Glutamatergic neuron (in vitro differentiated cells): Measurements from ENCODE around the gene KHDC1. TPM values are rescaled to one million over a fixed set of nuclear protein-coding genes. Genes with fewer than 3 reads are reported as not detected.

Source experiments
- DNase-seq: peaks from one replicate; pipeline ENCODE4 v3.0.0; 2022
- H3K27ac Mint-ChIP-seq: one replicate; pipeline ENCODE4 v1.8.0; 2020; ENCODE audit warnings: mild to moderate bottlenecking, mixed read lengths, inconsistent platforms; ENCODE audit not compliant: unreplicated experiment
- H3K27me3 Mint-ChIP-seq: one replicate; pipeline ENCODE4 v1.8.0; 2020; ENCODE audit warnings: mild to moderate bottlenecking, moderate library complexity, mixed read lengths, inconsistent platforms; ENCODE audit not compliant: unreplicated experiment
- H3K36me3 Mint-ChIP-seq: one replicate; pipeline ENCODE4 v1.8.0; 2020; ENCODE audit warnings: mild to moderate bottlenecking, mixed read lengths, inconsistent platforms; ENCODE audit not compliant: unreplicated experiment
- H3K4me1 Mint-ChIP-seq: one replicate; pipeline ENCODE4 v1.8.0; 2020; ENCODE audit warnings: mild to moderate bottlenecking, low read depth, mixed read lengths, inconsistent platforms; ENCODE audit not compliant: unreplicated experiment
- H3K4me3 Mint-ChIP-seq: one replicate; pipeline ENCODE4 v1.8.0; 2020; ENCODE audit warnings: mild to moderate bottlenecking, mixed read lengths, inconsistent platforms; ENCODE audit not compliant: unreplicated experiment
- H3K9me3 Mint-ChIP-seq: one replicate; pipeline ENCODE4 v1.8.0; 2020; ENCODE audit warnings: mild to moderate bottlenecking, moderate library complexity, mixed read lengths, inconsistent platforms; ENCODE audit not compliant: unreplicated experiment
- total RNA-seq: library from RNA; stranded (reverse); fragmentation: NEBNext Ultra II Directional; extraction: Animal tissue kit (Norgen Biotek cat#: 25700); gene quantifications from one replicate; pipeline ENCODE4 v1.2.1, GENCODE V29; 2021; ENCODE audit not compliant: unreplicated experiment
- TF ChIP-seq, protein P1 (sequence below): fragments of 200-600 bp; sonication (generic); IDR thresholded peaks from one replicate; pipeline ENCODE4 v1.5.0; 2021; ENCODE audit not compliant: partially characterized antibody, unreplicated experiment

KHDC1 gene
- total RNA-seq, 1 donor from 2014 or later, result 5.8 TPM

DNA sequence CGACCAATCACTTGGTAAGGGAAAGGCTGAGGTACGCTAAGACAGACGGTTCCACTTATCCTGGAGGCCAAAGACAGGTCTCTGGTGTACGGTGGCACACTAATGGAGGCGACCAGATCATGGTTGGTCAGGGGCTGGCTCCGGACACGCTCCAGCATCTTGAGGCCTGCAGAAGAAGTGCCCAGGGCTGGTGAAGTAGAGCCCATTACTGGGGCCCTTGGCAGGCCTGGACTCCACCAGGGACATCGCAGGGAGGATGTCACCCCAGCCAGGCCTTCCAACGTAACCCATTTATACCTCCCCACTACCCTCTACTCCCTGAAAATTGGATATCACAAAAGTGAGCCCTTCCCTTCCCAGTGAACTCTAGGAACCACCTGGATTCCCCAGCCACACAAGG lies 53.9 kb downstream of the KHDC1 start:
- no peak overlapping the region for H3K4me3 Mint-ChIP-seq
- DNase-seq, result no peak
- H3K27me3 Mint-ChIP-seq, result no peaks in the 10 kb centered on the region
- H3K9me3 Mint-ChIP-seq, result peaks cover 2% of the 10 kb centered on the region
- H3K4me1 Mint-ChIP-seq, result no peaks in the 10 kb centered on the region
- TF ChIP-seq, protein P1, sequence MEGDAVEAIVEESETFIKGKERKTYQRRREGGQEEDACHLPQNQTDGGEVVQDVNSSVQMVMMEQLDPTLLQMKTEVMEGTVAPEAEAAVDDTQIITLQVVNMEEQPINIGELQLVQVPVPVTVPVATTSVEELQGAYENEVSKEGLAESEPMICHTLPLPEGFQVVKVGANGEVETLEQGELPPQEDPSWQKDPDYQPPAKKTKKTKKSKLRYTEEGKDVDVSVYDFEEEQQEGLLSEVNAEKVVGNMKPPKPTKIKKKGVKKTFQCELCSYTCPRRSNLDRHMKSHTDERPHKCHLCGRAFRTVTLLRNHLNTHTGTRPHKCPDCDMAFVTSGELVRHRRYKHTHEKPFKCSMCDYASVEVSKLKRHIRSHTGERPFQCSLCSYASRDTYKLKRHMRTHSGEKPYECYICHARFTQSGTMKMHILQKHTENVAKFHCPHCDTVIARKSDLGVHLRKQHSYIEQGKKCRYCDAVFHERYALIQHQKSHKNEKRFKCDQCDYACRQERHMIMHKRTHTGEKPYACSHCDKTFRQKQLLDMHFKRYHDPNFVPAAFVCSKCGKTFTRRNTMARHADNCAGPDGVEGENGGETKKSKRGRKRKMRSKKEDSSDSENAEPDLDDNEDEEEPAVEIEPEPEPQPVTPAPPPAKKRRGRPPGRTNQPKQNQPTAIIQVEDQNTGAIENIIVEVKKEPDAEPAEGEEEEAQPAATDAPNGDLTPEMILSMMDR, result no peak
- no peaks in the 10 kb centered on the region for H3K36me3 Mint-ChIP-seq
- H3K27ac Mint-ChIP-seq, result no peak overlapping the region

DNA sequence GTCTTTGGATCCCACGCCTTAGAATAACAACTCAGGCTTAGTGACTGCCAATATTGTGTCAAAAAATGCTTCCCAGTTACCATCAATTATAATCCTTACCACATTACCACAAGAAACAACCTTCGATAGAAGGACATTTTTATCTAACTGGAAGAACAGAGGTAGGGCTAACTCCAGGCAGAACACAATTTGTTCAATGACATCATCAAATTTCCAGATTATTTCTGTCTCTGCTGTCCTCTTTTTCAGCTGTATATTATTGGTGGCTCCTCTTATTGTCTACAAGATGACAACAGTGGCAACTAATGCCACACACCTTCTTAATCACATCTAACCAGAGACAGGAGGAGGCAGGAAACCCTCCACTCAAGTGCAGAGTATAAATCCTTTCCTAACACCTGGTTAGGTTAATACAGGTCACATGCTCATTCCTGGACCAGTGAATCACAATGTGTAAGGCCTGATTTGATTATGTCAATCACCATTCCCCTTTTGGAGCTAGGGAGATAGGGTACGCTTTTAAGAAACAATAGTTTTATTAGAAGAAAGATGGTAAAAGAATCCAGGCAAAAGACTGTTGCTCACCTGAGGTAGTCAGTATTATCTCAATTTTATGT lies 55.7 kb downstream of the KHDC1 start:
- no peak for DNase-seq
- Mint-ChIP-seq H3K9me3 (peaks cover 4% of the 10 kb centered on the region), H3K36me3 (no peaks in the 10 kb centered on the region), H3K4me3 (no peak overlapping the region), H3K4me1 (no peaks in the 10 kb centered on the region), H3K27me3 (no peaks in the 10 kb centered on the region), H3K27ac (no peak overlapping the region)
- TF ChIP-seq, protein P1, result no peak

DNA sequence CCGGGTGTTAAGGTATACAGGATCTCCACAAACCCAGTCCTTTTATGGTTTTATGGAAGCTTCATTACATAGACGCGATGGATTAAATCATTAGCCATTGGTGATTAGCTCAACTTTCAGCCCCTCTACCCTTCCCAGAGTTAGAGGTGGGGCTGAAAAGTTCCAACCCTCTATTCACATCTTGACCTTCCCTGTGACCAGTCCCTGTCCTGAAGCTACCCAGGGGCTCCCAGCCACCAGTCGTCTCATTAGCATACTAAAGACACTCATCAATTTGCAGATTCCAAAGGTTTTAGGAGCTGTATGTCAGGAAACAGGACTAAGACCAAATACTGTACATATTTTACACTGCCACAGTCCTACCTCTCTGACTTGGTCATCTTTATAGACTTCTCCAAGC lies 58.7 kb downstream of the KHDC1 start:
- Mint-ChIP-seq H3K9me3 (peaks cover 3% of the 10 kb centered on the region), H3K4me1 (no peaks in the 10 kb centered on the region), H3K36me3 (no peaks in the 10 kb centered on the region), H3K27me3 (no peaks in the 10 kb centered on the region), H3K27ac (no peak overlapping the region), H3K4me3 (no peak overlapping the region)
- TF ChIP-seq, protein P1, result no peak
- DNase-seq, result no peak

DNA sequence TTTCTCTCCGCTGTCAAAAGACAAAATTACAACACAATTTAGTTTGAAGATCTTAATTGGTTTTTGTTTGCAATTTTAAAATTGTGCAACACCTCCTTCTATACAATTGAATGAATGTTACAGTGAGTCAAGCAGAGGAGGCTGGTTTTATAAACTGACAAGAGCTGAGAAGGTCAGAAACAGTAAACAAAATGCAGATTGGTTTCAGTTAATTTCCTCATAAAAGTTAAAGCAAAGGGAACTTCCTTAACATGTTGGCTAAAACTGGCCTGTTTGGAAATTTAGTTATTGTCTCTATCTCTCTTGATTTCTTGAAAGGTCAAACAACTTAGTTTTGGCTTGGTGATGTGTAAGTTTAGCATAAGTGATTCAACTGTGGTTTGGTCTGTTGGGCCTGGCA lies 59.9 kb downstream of the KHDC1 start:
- no peak overlapping the region for H3K27ac Mint-ChIP-seq
- TF ChIP-seq, protein P1, result no peak

DNA sequence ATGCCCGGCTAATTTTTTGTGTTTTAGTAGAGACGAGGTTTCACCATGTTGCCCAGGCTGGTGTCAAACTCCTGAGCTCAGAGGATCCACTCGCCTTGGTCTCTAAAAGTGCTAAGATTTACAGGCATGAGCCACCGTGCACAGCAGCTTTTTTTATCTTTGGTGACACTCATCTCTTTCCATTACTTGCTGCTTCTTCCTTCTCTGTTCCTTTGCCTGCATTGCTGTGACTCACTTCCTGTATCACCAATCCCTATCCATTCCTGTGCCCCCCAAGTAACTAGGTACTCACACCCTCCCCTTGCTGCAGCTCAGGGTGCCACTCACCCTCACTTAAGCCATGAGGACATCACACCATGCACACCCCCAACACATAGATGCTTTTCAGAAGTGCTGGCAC lies 62.3 kb downstream of the KHDC1 start:
- H3K4me3 Mint-ChIP-seq, result no peak overlapping the region

More for the DNA sequence above, 59.9 kb downstream of the KHDC1 start:
- DNase-seq, result no peak
- Mint-ChIP-seq H3K4me1 (no peaks in the 10 kb centered on the region), H3K27me3 (no peaks in the 10 kb centered on the region), H3K9me3 (peaks cover 3% of the 10 kb centered on the region), H3K4me3 (no peak overlapping the region), H3K36me3 (no peaks in the 10 kb centered on the region)

More for the DNA sequence above, 62.3 kb downstream of the KHDC1 start:
- DNase-seq, result no peak
- Mint-ChIP-seq H3K4me1 (no peaks in the 10 kb centered on the region), H3K9me3 (peaks cover 3% of the 10 kb centered on the region), H3K36me3 (no peaks in the 10 kb centered on the region), H3K27me3 (no peaks in the 10 kb centered on the region), H3K27ac (no peak overlapping the region)
- TF ChIP-seq, protein P1, result no peak
